ENCODE measurements around the gene KCTD2. TPM values are rescaled to one million over a fixed set of nuclear protein-coding genes. Genes with fewer than 3 reads are reported as not detected.

Gene KCTD2
- total and polyA plus RNA-seq, 9 of the 15 experiments (the other 6 are each of a cell fraction or from before 2014, with no cell fraction given): 1.7 to 32.9 (median 15.8) TPM

- TF ChIP-seq AFF4 (CRISPR knock-in tag; IDR thresholded peaks at IDR 0.05) (no peak), DLX4 (CRISPR knock-in tag; IDR thresholded peaks at IDR 0.05) (no peak), ZNF589 (CRISPR knock-in tag; IDR thresholded peaks at IDR 0.05; ENCODE audit: low read depth) (no peak), ZFP36 (IDR thresholded peaks at IDR 0.05; ENCODE audit: low read depth, low read length, partially characterized antibody) (no peak), JUND (IDR thresholded peaks at IDR 0.05; ENCODE audit: borderline replicate concordance, low read depth, low read length) (no peak), JUND (tag; IDR thresholded peaks at IDR 0.05; ENCODE audit: borderline replicate concordance, low read depth, low read length) (no peak), ARNT (IDR thresholded peaks at IDR 0.05) (no peak), CTCF (IDR thresholded peaks at IDR 0.05 in 2 of 3, conservative IDR thresholded peaks at IDR 0.05 in 1 of 3; ENCODE audit: insufficient read depth in 2 of 3, low read depth in 1 of 3, low read length in 3 of 3) (no peak)
These were observed 4.9 kb downstream of the KCTD2 start (continued) for GRCh38 chr17:75051941-75052340.
